GM12878 (cell line): Measurements from ENCODE around the gene ZYG11B. TPM values are rescaled to one million over a fixed set of nuclear protein-coding genes. Genes with fewer than 3 reads are reported as not detected.

Experiments
- ATAC-seq: fragments of 200-7000 bp; cut with Tn5 transposase; 3 replicates; pipeline ENCODE4 v1.9.1; 2020; ENCODE audit warnings: mild to moderate bottlenecking, moderate library complexity
- BruUV-seq: library from RNA; stranded (reverse); fragments of 400-500 nt; replicated peaks from 2 replicates; lab custom pipeline; 2021; lab: Mats Ljungman, UMichigan
- CTCF ChIA-PET: fragments of 300-600 bp; sonication (Branson Sonifier 250); formaldehyde crosslinking; extraction: SDS; loops from one replicate; lab custom pipeline; 2021; ENCODE audit warnings: inconsistent platforms; lab: Yijun Ruan, JAX
- POLR2A ChIA-PET: fragments of 350-600 bp; formaldehyde crosslinking; extraction: SDS; loops from one replicate; lab custom pipeline; 2021; ENCODE audit warnings: inconsistent platforms; lab: Charles Lee
- RAD21 ChIA-PET: fragments of 300-600 bp; sonication (Branson Sonifier 250); formaldehyde crosslinking; loops from one replicate; lab custom pipeline; 2023; ENCODE audit warnings: antibody characterized with exemption; ENCODE audit not compliant: unreplicated experiment; lab: Charles Lee
- SMC1A ChIA-PET: fragments of 300-600 bp; sonication (Branson Sonifier 250); formaldehyde crosslinking; loops from one replicate; lab custom pipeline; 2023; ENCODE audit not compliant: unreplicated experiment, uncharacterized antibody; lab: Charles Lee
- DNase-seq: peaks from one replicate; pipeline ENCODE4 v3.0.0-alpha.2; 2011; ENCODE audit warnings: low read depth, low spot score
- FAIRE-seq: peaks from 3 replicates; lab custom pipeline; 2011; peaks lifted over from hg19 to GRCh38; lab: Jason Lieb, UNC
- H2AFZ ChIP-seq: 2 replicates; pipeline ENCODE4 v1.6.0; 2011; ENCODE audit warnings: low read depth, low read length, control low read depth; ENCODE audit not compliant: control insufficient read depth
- H3K27ac ChIP-seq: 2 replicates; pipeline ENCODE4 v1.5.1; 2011; ENCODE audit warnings: control low read depth; ENCODE audit not compliant: control insufficient read depth, insufficient read depth
- H3K27me3 ChIP-seq, 2 experiments: replicated peaks in 1 of 2; 2 replicates each; pipeline versions ENCODE4 v1.6.0 to v1.6.1; 2011; ENCODE audit warnings: low read length in 1 of 2; ENCODE audit not compliant: control insufficient read depth in 2 of 2, insufficient read depth in 2 of 2
- H3K36me3 ChIP-seq, 2 experiments: 2 replicates each; pipeline ENCODE4 v1.5.1; 2011; ENCODE audit warnings: low read length in 1 of 2; ENCODE audit not compliant: control insufficient read depth in 2 of 2, insufficient read depth in 2 of 2
- H3K4me1 ChIP-seq: 2 replicates; pipeline ENCODE4 v1.6.1; 2011; ENCODE audit warnings: mild to moderate bottlenecking, low read length, moderate library complexity, mixed read lengths; ENCODE audit not compliant: control insufficient read depth, insufficient read depth
- H3K4me2 ChIP-seq: 2 replicates; pipeline ENCODE4 v1.6.0; 2011; ENCODE audit warnings: control low read depth; ENCODE audit not compliant: control insufficient read depth, insufficient read depth
- H3K4me3 ChIP-seq: fragments of 200-600 bp; sonication (generic); 2 replicates; pipeline ENCODE4 v1.5.1; 2016
- H3K79me2 ChIP-seq: 2 replicates; pipeline ENCODE4 v1.6.0; 2011; ENCODE audit warnings: low read length; ENCODE audit not compliant: control insufficient read depth, insufficient read depth
- H3K9ac ChIP-seq: 2 replicates; pipeline ENCODE4 v1.8.0; 2011; ENCODE audit warnings: low read length, control low read depth, mixed read lengths; ENCODE audit not compliant: control insufficient read depth, insufficient read depth
- H3K9me3 ChIP-seq: replicated peaks from 3 replicates; pipeline ENCODE4 v1.5.1; 2011; ENCODE audit warnings: mild to moderate bottlenecking, low read length; ENCODE audit not compliant: control insufficient read depth, insufficient read depth
- H4K20me1 ChIP-seq: 2 replicates; pipeline ENCODE4 v1.6.0; 2011; ENCODE audit not compliant: control insufficient read depth, insufficient read depth
- BCL11A ChIP-seq: IDR thresholded peaks from 2 replicates; pipeline ENCODE4 v1.6.1; 2011; ENCODE audit warnings: low read depth, low read length
- CHD1 ChIP-seq: IDR thresholded peaks from 2 replicates; pipeline ENCODE4 v1.6.1; 2012; ENCODE audit warnings: low read depth, low read length, improper control_type of control experiment
- CTCF ChIP-seq, 3 experiments: IDR thresholded peaks in 2 of 3; conservative IDR thresholded peaks in 1 of 3; 2 replicates each; pipeline ENCODE4 v1.5.1; 2011; ENCODE audit warnings: low read depth in 3 of 3, low read length in 3 of 3, mild to moderate bottlenecking in 3 of 3, control low read depth in 2 of 3, moderate library complexity in 2 of 3, inconsistent platforms in 1 of 3, mixed read lengths in 1 of 3; ENCODE audit not compliant: control insufficient read depth in 2 of 3, insufficient read depth in 1 of 3; ENCODE audit errors: extremely low read depth in 1 of 3
- E2F8 ChIP-seq: fragments of 450-650 bp; IDR thresholded peaks from 2 replicates; pipeline ENCODE4 v1.6.1; 2018; ENCODE audit warnings: mild to moderate bottlenecking, low read depth, moderate library complexity; ENCODE audit not compliant: partially characterized antibody
- EED ChIP-seq: sonication (generic); IDR thresholded peaks from 2 replicates; pipeline ENCODE4 v1.6.1; 2016; ENCODE audit warnings: antibody characterized with exemption, low read depth
- HDAC6 ChIP-seq: fragments of 200-600 bp; sonication (generic); IDR thresholded peaks from one replicate; pipeline ENCODE4 v1.8.0; 2017; ENCODE audit warnings: antibody characterized with exemption; ENCODE audit not compliant: unreplicated experiment
- MTA2 ChIP-seq: fragments of 450-650 bp; IDR thresholded peaks from 2 replicates; pipeline ENCODE4 v1.6.1; 2016; ENCODE audit warnings: low read depth, mild to moderate bottlenecking, moderate library complexity
- POLR2A ChIP-seq: IDR thresholded peaks from 2 replicates; pipeline ENCODE4 v1.6.1; 2011; ENCODE audit warnings: low read depth, mild to moderate bottlenecking, low read length
- RELA ChIP-seq: fragments of 450-650 bp; IDR thresholded peaks from 2 replicates; pipeline ENCODE4 v1.8.0; 2014; ENCODE audit warnings: borderline replicate concordance; ENCODE audit not compliant: partially characterized antibody
- SRF ChIP-seq, 2 experiments: IDR thresholded peaks; 2 replicates each; pipeline ENCODE4 v1.6.1; 2011; ENCODE audit warnings: low read depth in 2 of 2, low read length in 2 of 2, mild to moderate bottlenecking in 1 of 2, moderate library complexity in 1 of 2
- TARDBP ChIP-seq: IDR thresholded peaks from 2 replicates; pipeline ENCODE4 v1.6.1; 2016; ENCODE audit warnings: borderline replicate concordance
- WGBS: methylation state at CpG from one replicate; pipeline ENCODE4 v1.1.6; 2016; ENCODE audit warnings: low lambda C conversion rate; ENCODE audit not compliant: insufficient replicate concordance, insufficient coverage; ENCODE audit errors: missing lambda C conversion rate; 5-methylcytosine and 5-hydroxymethylcytosine counted together
- in situ Hi-C: fragments of 300-500 bp; cut with MboI; formaldehyde crosslinking; loops from 9 replicates; pipeline ENCODE4 v1.14.3; 2018; ENCODE audit warnings: mixed read lengths
- intact Hi-C: fragments of 100-400 bp; cut with micrococcal nuclease; formaldehyde crosslinking; loops from one replicate; pipeline ENCODE4 v1.14.2; 2022; ENCODE audit not compliant: unreplicated experiment
- polyA plus RNA-seq, 11 experiments: library from polyadenylated mRNA; depleted of rRNA in 4 of 11; unstranded in 6 of 11; stranded (reverse) in 5 of 11; fragments of >200 nt; fragmentation: Nextera tagmentation in 4 of 11; fragmentation: Illumina TruSeq in 1 of 11; extraction: Ambion mirVana in 4 of 11; extraction: Trizol in 1 of 11; gene quantifications; 1 replicate in 1 of 11; 2 replicates in 10 of 11; pipeline versions ENCODE4 v1.2.1 to v1.2.3, GENCODE V29; 2011 to 2016; ENCODE audit warnings: inconsistent platforms in 2 of 11, missing spikeins in 2 of 11, low read depth in 1 of 11
- total RNA-seq, 4 experiments: library from RNA; depleted of rRNA in 3 of 4; stranded (reverse); fragments of >200 nt in 3 of 4; fragmentation: Illumina TruSeq in 1 of 4; extraction: Trizol in 1 of 4; gene quantifications; 2 replicates each; pipeline versions ENCODE4 v1.2.1 to v1.2.3, GENCODE V29; 2013 to 2021
- TF ChIP-seq, protein P1 (sequence below): fragments of 450-650 bp; IDR thresholded peaks from 2 replicates; pipeline ENCODE4 v1.6.1; 2016; ENCODE audit warnings: mild to moderate bottlenecking, moderate library complexity, borderline replicate concordance

ZYG11B gene
- total and polyA plus RNA-seq, 10 of the 15 experiments (the other 5 are each of a cell fraction or from before 2014, with no cell fraction given), result 1.8 to 8.5 (median 5.3) TPM

GRCh38 chr1:52709016-52709415 lies 17.2 kb upstream of the ZYG11B start (continued):
- TF ChIP-seq, protein P1, sequence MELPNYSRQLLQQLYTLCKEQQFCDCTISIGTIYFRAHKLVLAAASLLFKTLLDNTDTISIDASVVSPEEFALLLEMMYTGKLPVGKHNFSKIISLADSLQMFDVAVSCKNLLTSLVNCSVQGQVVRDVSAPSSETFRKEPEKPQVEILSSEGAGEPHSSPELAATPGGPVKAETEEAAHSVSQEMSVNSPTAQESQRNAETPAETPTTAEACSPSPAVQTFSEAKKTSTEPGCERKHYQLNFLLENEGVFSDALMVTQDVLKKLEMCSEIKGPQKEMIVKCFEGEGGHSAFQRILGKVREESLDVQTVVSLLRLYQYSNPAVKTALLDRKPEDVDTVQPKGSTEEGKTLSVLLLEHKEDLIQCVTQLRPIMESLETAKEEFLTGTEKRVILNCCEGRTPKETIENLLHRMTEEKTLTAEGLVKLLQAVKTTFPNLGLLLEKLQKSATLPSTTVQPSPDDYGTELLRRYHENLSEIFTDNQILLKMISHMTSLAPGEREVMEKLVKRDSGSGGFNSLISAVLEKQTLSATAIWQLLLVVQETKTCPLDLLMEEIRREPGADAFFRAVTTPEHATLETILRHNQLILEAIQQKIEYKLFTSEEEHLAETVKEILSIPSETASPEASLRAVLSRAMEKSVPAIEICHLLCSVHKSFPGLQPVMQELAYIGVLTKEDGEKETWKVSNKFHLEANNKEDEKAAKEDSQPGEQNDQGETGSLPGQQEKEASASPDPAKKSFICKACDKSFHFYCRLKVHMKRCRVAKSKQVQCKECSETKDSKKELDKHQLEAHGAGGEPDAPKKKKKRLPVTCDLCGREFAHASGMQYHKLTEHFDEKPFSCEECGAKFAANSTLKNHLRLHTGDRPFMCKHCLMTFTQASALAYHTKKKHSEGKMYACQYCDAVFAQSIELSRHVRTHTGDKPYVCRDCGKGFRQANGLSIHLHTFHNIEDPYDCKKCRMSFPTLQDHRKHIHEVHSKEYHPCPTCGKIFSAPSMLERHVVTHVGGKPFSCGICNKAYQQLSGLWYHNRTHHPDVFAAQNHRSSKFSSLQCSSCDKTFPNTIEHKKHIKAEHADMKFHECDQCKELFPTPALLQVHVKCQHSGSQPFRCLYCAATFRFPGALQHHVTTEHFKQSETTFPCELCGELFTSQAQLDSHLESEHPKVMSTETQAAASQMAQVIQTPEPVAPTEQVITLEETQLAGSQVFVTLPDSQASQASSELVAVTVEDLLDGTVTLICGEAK, result no peak
- TF ChIP-seq TARDBP (no peak), CTCF (IDR thresholded peaks at IDR 0.05 in 2 of 3, conservative IDR thresholded peaks at IDR 0.05 in 1 of 3; ENCODE audit: control insufficient read depth in 2 of 3, extremely low read depth in 1 of 3, insufficient read depth in 1 of 3, low read depth in 3 of 3, low read length in 3 of 3) (no peak), POLR2A (no peak)

GRCh38 chr1:52713590-52713989 lies 12.7 kb upstream of the ZYG11B start:
- Histone ChIP-seq H3K79me2 (no peaks in the 10 kb centered on the region), H3K9me3 (no peaks in the 10 kb centered on the region), H2AFZ (no peak overlapping the region), H3K4me3 (no peak overlapping the region), H3K27me3 (no peaks in the 10 kb centered on the region), H3K9ac (no peak overlapping the region), H3K27ac (no peak overlapping the region), H3K36me3 (no peaks in the 10 kb centered on the region), H3K4me1 (no peaks in the 10 kb centered on the region), H4K20me1 (no peaks in the 10 kb centered on the region), H3K4me2 (no peak overlapping the region)
- 63% methylated on average over 4 of the region's 4 CpGs for WGBS
- no peak for TF ChIP-seq MTA2
- no peak for TF ChIP-seq RELA
- no peak for TF ChIP-seq CHD1
- TF ChIP-seq E2F8, result no peak
- TF ChIP-seq EED, result no peak
- no peak for TF ChIP-seq SRF (IDR thresholded peaks at IDR 0.05; ENCODE audit: low read depth in 2 of 2, low read length in 2 of 2)
- no peak for TF ChIP-seq HDAC6
- TF ChIP-seq BCL11A, result no peak
- BruUV-seq, result no TSS peak
- ChIA-PET CTCF (interaction anchor here (0.6 to 2.2 kb wide), 7 partner anchors 10 to 208 kb away, joined by 3 to 6 read pairs (median 3); partner anchors contain the start of gene ECHDC2), RAD21 (no interaction called here), POLR2A (no interaction called here), SMC1A (interaction anchor here (1.1 kb wide), 1 partner anchor 13 kb away, joined by 3 read pairs; the partner anchor contains the start of gene ZYG11B)
- intact Hi-C loops, result no loop called here
- FAIRE-seq (no peak), DNase-seq (no peak), ATAC-seq (no peak)
- in situ Hi-C loops, result no loop called here
